ENCODE results near the gene LRMDA. TPM values are rescaled to one million over a fixed set of nuclear protein-coding genes. Genes with fewer than 3 reads are reported as not detected.

The LRMDA gene
- total and polyA plus RNA-seq, 2 of the 13 experiments (the other 11 are each of a cell fraction or from before 2014, with no cell fraction given) = 13.4 to 22.0 TPM

- TF ChIP-seq ZNF552 (CRISPR knock-in tag; IDR thresholded peaks at IDR 0.05; ENCODE audit: borderline replicate concordance) (no peak), ZNF496 (CRISPR knock-in tag; IDR thresholded peaks at IDR 0.05; ENCODE audit: insufficient replicate concordance) (no peak), ZNF296 (CRISPR knock-in tag; conservative IDR thresholded peaks at IDR 0.05) (no peak), KAT8 (CRISPR knock-in tag; IDR thresholded peaks at IDR 0.05) (peak; percentile 75; the same call in 1 of the 2 replicates), ZNF230 (CRISPR knock-in tag; IDR thresholded peaks at IDR 0.05) (peak; percentile 80), NAIF1 (CRISPR knock-in tag; IDR thresholded peaks at IDR 0.05; ENCODE audit: borderline replicate concordance) (no peak), ZNF563 (CRISPR knock-in tag; IDR thresholded peaks at IDR 0.05) (no peak), ZFYVE20 (CRISPR knock-in tag; IDR thresholded peaks at IDR 0.05; ENCODE audit: borderline replicate concordance, low read depth) (no peak), NFIB (CRISPR knock-in tag; IDR thresholded peaks at IDR 0.05; ENCODE audit: borderline replicate concordance) (no peak), ZEB1 (IDR thresholded peaks at IDR 0.05; ENCODE audit: insufficient replicate concordance, low read depth) (peak; percentile 79), SPEN (CRISPR knock-in tag; IDR thresholded peaks at IDR 0.05; ENCODE audit: low read depth) (peak; percentile 54; the same call in 1 of the 2 replicates), SMC3 (IDR thresholded peaks at IDR 0.05; ENCODE audit: low read length) (peak; percentile 1; the same call in 1 of the 2 replicates), SCMH1 (CRISPR knock-in tag; IDR thresholded peaks at IDR 0.05; ENCODE audit: borderline replicate concordance) (no peak), ZSCAN30 (CRISPR knock-in tag; IDR thresholded peaks at IDR 0.05) (0 out of 2 replicates have a peak, but pooled peaks have one; percentile 72), ZNF724P (CRISPR knock-in tag; IDR thresholded peaks at IDR 0.05; ENCODE audit: borderline replicate concordance) (no peak), KLF12 (CRISPR knock-in tag; IDR thresholded peaks at IDR 0.05; ENCODE audit: borderline replicate concordance) (no peak), ZNF484 (CRISPR knock-in tag; IDR thresholded peaks at IDR 0.05; ENCODE audit: borderline replicate concordance, low read depth) (no peak; the same call in 1 of the 2 replicates)
- TF ChIP-seq, protein P1, sequence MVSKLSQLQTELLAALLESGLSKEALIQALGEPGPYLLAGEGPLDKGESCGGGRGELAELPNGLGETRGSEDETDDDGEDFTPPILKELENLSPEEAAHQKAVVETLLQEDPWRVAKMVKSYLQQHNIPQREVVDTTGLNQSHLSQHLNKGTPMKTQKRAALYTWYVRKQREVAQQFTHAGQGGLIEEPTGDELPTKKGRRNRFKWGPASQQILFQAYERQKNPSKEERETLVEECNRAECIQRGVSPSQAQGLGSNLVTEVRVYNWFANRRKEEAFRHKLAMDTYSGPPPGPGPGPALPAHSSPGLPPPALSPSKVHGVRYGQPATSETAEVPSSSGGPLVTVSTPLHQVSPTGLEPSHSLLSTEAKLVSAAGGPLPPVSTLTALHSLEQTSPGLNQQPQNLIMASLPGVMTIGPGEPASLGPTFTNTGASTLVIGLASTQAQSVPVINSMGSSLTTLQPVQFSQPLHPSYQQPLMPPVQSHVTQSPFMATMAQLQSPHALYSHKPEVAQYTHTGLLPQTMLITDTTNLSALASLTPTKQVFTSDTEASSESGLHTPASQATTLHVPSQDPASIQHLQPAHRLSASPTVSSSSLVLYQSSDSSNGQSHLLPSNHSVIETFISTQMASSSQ (IDR thresholded peaks at IDR 0.05; ENCODE audit: low read depth) = peak; percentile 66
- TF ChIP-seq, protein P1 (CRISPR knock-in tag; IDR thresholded peaks at IDR 0.05; ENCODE audit: borderline replicate concordance) = peak; percentile 92
- TF ChIP-seq, protein P2, sequence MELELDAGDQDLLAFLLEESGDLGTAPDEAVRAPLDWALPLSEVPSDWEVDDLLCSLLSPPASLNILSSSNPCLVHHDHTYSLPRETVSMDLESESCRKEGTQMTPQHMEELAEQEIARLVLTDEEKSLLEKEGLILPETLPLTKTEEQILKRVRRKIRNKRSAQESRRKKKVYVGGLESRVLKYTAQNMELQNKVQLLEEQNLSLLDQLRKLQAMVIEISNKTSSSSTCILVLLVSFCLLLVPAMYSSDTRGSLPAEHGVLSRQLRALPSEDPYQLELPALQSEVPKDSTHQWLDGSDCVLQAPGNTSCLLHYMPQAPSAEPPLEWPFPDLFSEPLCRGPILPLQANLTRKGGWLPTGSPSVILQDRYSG (CRISPR knock-in tag; IDR thresholded peaks at IDR 0.05) = no peak
- TF ChIP-seq, protein P3, sequence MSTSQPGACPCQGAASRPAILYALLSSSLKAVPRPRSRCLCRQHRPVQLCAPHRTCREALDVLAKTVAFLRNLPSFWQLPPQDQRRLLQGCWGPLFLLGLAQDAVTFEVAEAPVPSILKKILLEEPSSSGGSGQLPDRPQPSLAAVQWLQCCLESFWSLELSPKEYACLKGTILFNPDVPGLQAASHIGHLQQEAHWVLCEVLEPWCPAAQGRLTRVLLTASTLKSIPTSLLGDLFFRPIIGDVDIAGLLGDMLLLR (CRISPR knock-in tag; IDR thresholded peaks at IDR 0.05) = no peak
- TF ChIP-seq, protein P4, sequence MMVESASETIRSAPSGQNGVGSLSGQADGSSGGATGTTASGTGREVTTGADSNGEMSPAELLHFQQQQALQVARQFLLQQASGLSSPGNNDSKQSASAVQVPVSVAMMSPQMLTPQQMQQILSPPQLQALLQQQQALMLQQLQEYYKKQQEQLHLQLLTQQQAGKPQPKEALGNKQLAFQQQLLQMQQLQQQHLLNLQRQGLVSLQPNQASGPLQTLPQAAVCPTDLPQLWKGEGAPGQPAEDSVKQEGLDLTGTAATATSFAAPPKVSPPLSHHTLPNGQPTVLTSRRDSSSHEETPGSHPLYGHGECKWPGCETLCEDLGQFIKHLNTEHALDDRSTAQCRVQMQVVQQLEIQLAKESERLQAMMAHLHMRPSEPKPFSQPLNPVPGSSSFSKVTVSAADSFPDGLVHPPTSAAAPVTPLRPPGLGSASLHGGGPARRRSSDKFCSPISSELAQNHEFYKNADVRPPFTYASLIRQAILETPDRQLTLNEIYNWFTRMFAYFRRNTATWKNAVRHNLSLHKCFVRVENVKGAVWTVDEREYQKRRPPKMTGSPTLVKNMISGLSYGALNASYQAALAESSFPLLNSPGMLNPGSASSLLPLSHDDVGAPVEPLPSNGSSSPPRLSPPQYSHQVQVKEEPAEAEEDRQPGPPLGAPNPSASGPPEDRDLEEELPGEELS (CRISPR knock-in tag; IDR thresholded peaks at IDR 0.05) = peak; percentile 97
Measured at GRCh38 chr10:75430000-75430763, 1.2 kb upstream of the LRMDA start (continued).

Measured in HepG2 (cell line).